GM21619 (cell line): ENCODE results near the gene CDRT15.
"Not testable (repeated sequence)": the region's sequence is repeated elsewhere in the genome, so short reads cannot be mapped to it uniquely, and the experiment has no call there.

Source experiments
- ATAC-seq: cut with Tn5 transposase; IDR thresholded peaks from one replicate; pipeline ENCODE4 v1.9.1; 2021; ENCODE audit not compliant: unreplicated experiment

Gene CDRT15

GRCh38 chr17:14190774-14191173, 45.9 kb downstream of the CDRT15 start:
- ATAC-seq = not testable (repeated sequence)

- not testable (repeated sequence) for ATAC-seq
Observed at GRCh38 chr17:14186443-14186842, 50.2 kb downstream of the CDRT15 start.
